K562 (cell line): Measurements from ENCODE around the gene SPDYA. TPM values are rescaled to one million over a fixed set of nuclear protein-coding genes. Genes with fewer than 3 reads are reported as not detected.

Experiments used
- ATAC-seq: fragments of 200-7000 bp; cut with Tn5 transposase; 3 replicates; pipeline ENCODE4 v1.9.1; 2020; ENCODE audit warnings: moderate library complexity
- BruUV-seq: library from RNA; stranded (reverse); fragments of 400-500 nt; replicated peaks from 2 replicates; lab custom pipeline; 2021; lab: Mats Ljungman, UMichigan
- CTCF ChIA-PET: fragments of 300-600 bp; formaldehyde crosslinking; extraction: SDS; loops from one replicate; lab custom pipeline; 2021; ENCODE audit warnings: low intra/inter-chr PET ratio; lab: Yijun Ruan, JAX
- POLR2A ChIA-PET: fragments of 300-600, 350-650 bp; sonication (Branson Sonifier 250); formaldehyde crosslinking; extraction: SDS; loops from one replicate; lab custom pipeline; 2021; ENCODE audit warnings: antibody characterized with exemption, inconsistent platforms; lab: Yijun Ruan, JAX
- DNase-seq, 4 experiments: peaks; one replicate each; pipeline versions ENCODE4 v3.0.0 to v3.0.0-alpha.2; 2011 to 2018; ENCODE audit warnings: low spot score in 3 of 4, mixed read lengths in 3 of 4; ENCODE audit errors: extremely low read depth in 1 of 4
- FAIRE-seq: peaks from 2 replicates; lab custom pipeline; 2011; peaks lifted over from hg19 to GRCh38; lab: Jason Lieb, UNC
- H2AFZ ChIP-seq: 2 replicates; pipeline ENCODE4 v1.6.0; 2011; ENCODE audit warnings: low read depth, low read length, control low read depth, inconsistent platforms
- H3K27ac ChIP-seq: fragments of 200-600 bp; 3 replicates; pipeline ENCODE4 v1.8.0; 2011; ENCODE audit warnings: low read depth, mild to moderate bottlenecking, control low read depth, inconsistent platforms, low read length, moderate library complexity, mixed read lengths; ENCODE audit errors: extremely low read depth
- H3K27me3 ChIP-seq, 2 experiments: fragments of 300-600 bp in 1 of 2; 2 replicates in 1 of 2; 3 replicates in 1 of 2; pipeline versions ENCODE4 v1.6.0 to v1.8.0; 2011; ENCODE audit warnings: inconsistent platforms in 2 of 2, low read length in 2 of 2, mild to moderate bottlenecking in 1 of 2, mixed read lengths in 1 of 2, moderate library complexity in 1 of 2; ENCODE audit not compliant: control insufficient read depth in 2 of 2, insufficient read depth in 2 of 2
- H3K36me3 ChIP-seq: fragments of 300-600 bp; 3 replicates; pipeline ENCODE4 v1.8.0; 2011; ENCODE audit warnings: mild to moderate bottlenecking, low read length, inconsistent platforms; ENCODE audit not compliant: control insufficient read depth, insufficient read depth
- H3K4me1 ChIP-seq, 2 experiments: fragments of 200-600 bp in 1 of 2; replicated peaks in 1 of 2; 2 replicates in 1 of 2; 3 replicates in 1 of 2; pipeline versions ENCODE4 v1.5.1 to v1.8.0; 2011; ENCODE audit warnings: inconsistent platforms in 2 of 2, low read length in 2 of 2, mild to moderate bottlenecking in 1 of 2, mixed read lengths in 1 of 2, moderate library complexity in 1 of 2; ENCODE audit not compliant: control insufficient read depth in 2 of 2, insufficient read depth in 2 of 2
- H3K4me2 ChIP-seq: 2 replicates; pipeline ENCODE4 v1.6.1; 2011; ENCODE audit warnings: low read length, control low read depth, inconsistent platforms, mixed read lengths; ENCODE audit not compliant: insufficient read depth
- H3K4me3 ChIP-seq: fragments of 200-600 bp; sonication (generic), shearing (Covaris generic); 2 replicates; pipeline ENCODE4 v1.5.1; 2016; ENCODE audit warnings: control low read depth, inconsistent platforms
- H3K79me2 ChIP-seq: fragments of 200-600 bp; 3 replicates; pipeline ENCODE4 v1.8.0; 2011; ENCODE audit warnings: low read length, inconsistent platforms; ENCODE audit not compliant: control insufficient read depth, insufficient read depth
- H3K9ac ChIP-seq, 2 experiments: 2 replicates each; pipeline versions ENCODE4 v1.6.0 to v1.6.1; 2011; ENCODE audit warnings: low read depth in 2 of 2, low read length in 2 of 2, control low read depth in 1 of 2, inconsistent platforms in 1 of 2, mild to moderate bottlenecking in 1 of 2, mixed read lengths in 1 of 2; ENCODE audit not compliant: insufficient read depth in 1 of 2
- H3K9me1 ChIP-seq: one replicate; pipeline ENCODE4 v1.6.0; 2011; ENCODE audit warnings: inconsistent platforms, mild to moderate bottlenecking, low read length, moderate library complexity; ENCODE audit not compliant: control insufficient read depth, insufficient read depth
- H3K9me3 ChIP-seq: replicated peaks from 2 replicates; pipeline ENCODE4 v1.5.1; 2011; ENCODE audit warnings: low read depth, low read length, inconsistent platforms; ENCODE audit not compliant: control insufficient read depth, insufficient read depth
- H4K20me1 ChIP-seq: replicated peaks from 2 replicates; pipeline ENCODE4 v1.6.1; 2011; ENCODE audit warnings: low read length, inconsistent platforms, mixed read lengths; ENCODE audit not compliant: control insufficient read depth, insufficient read depth
- C11orf30 ChIP-seq: fragments of 450-650 bp; IDR thresholded peaks from 2 replicates; pipeline ENCODE4 v1.6.1; 2016; ENCODE audit warnings: low read depth, mild to moderate bottlenecking
- MEF2D ChIP-seq: conservative IDR thresholded peaks from 2 replicates; pipeline ENCODE4 v1.6.1; 2016; ENCODE audit warnings: low read depth, missing genetic modification characterization, missing compliant biosample characterization
- RBM17 ChIP-seq: fragments of 200-400 bp; formaldehyde crosslinking; IDR thresholded peaks from 2 replicates; pipeline ENCODE4 v1.6.1; 2017; ENCODE audit warnings: low read depth, mild to moderate bottlenecking, low read length, borderline replicate concordance
- RFX7 ChIP-seq: fragments of 250-450 bp; sonication (Bioruptor Pico); IDR thresholded peaks from 2 replicates; pipeline ENCODE4 v1.5.1; 2021; ENCODE audit warnings: mild to moderate bottlenecking
- TCF3 ChIP-seq: sonication (generic); formaldehyde crosslinking; IDR thresholded peaks from 2 replicates; pipeline ENCODE4 v1.4.0; 2020; ENCODE audit warnings: mild to moderate bottlenecking, missing genetic modification reagents
- ZNF316 ChIP-seq: fragments of 450-650 bp; IDR thresholded peaks from 2 replicates; pipeline ENCODE4 v1.6.1; 2016
- WGBS: fragments of 100-300 bp; shearing (Covaris generic); methylation state at CpG from one replicate; pipeline ENCODE4 v1.1.6; 2016; ENCODE audit warnings: low coverage, mixed read lengths; ENCODE audit not compliant: insufficient coverage; ENCODE audit errors: missing lambda C conversion rate; 5-methylcytosine and 5-hydroxymethylcytosine counted together
- in situ Hi-C: fragments of 300-500 bp; cut with MboI; formaldehyde crosslinking; loops from 4 replicates; pipeline ENCODE4 v1.15.0; 2018; ENCODE audit warnings: inconsistent platforms, mixed read lengths
- intact Hi-C: fragments of 100-400 bp; cut with micrococcal nuclease; formaldehyde crosslinking; loops from 2 replicates; pipeline ENCODE4 v1.14.2; 2022
- polyA plus RNA-seq, 8 experiments: library from polyadenylated mRNA; depleted of rRNA in 4 of 8; stranded (reverse) in 5 of 8; unstranded in 3 of 8; fragments of >200 nt; fragmentation: Nextera tagmentation in 2 of 8; fragmentation: Illumina TruSeq in 1 of 8; extraction: Ambion mirVana in 2 of 8; extraction: Trizol in 1 of 8; gene quantifications; 2 replicates each; pipeline versions ENCODE4 v1.2.1 to v1.2.3, GENCODE V29; 2011 to 2014; ENCODE audit warnings: inconsistent platforms in 1 of 8, missing spikeins in 1 of 8
- total RNA-seq, 7 experiments: library from RNA; depleted of rRNA in 6 of 7; stranded (reverse); fragments of >200 nt in 6 of 7; fragmentation: Illumina TruSeq in 2 of 7; extraction: Trizol in 2 of 7; gene quantifications; 2 replicates each; pipeline versions ENCODE4 v1.2.1 to v1.2.3, GENCODE V29; 2011 to 2021; ENCODE audit warnings: low replicate concordance in 1 of 7
- TF ChIP-seq, protein P1 (sequence below): sonication (generic); formaldehyde crosslinking; IDR thresholded peaks from 2 replicates; pipeline ENCODE4 v1.8.0; 2022; ENCODE audit warnings: missing genetic modification reagents, mild to moderate bottlenecking, borderline replicate concordance
- TF ChIP-seq, protein P2 (sequence below): fragments of 250-450 bp; sonication (Bioruptor Pico); IDR thresholded peaks from 2 replicates; pipeline ENCODE4 v1.8.0; 2021; ENCODE audit warnings: moderate library complexity, mild to moderate bottlenecking, inconsistent platforms
- TF ChIP-seq, protein P3 (sequence below): fragments of 250-450 bp; sonication (Bioruptor Pico); IDR thresholded peaks from 2 replicates; pipeline ENCODE4 v1.5.0; 2021

The SPDYA gene
- total and polyA plus RNA-seq, 9 of the 15 experiments (the other 6 are each of a cell fraction or from before 2014, with no cell fraction given), result 0.05 to 1.6 (median 0.30) TPM; not detected in 1

DNA sequence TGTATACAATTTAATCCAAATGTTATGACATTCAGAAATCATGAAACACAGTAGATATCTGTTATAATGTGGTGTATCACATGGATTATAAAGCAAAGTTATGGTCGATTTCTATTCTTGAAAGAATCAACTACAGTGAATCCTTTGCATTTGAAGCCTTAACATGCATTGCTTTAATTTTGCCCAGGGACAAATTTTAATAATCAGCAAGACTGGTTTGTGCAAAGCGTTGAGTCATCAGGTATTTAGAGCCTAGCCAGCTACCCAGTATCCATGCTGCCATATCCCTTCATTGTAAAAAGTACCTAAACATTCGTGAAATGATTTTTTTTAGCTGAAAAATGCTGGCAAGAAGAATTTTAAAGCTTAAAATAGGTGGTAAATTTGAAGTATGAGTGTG lies 8.9 kb upstream of the SPDYA start:
- BruUV-seq, result no TSS peak
- Histone ChIP-seq H3K27ac (no peak overlapping the region), H3K79me2 (no peaks in the 10 kb centered on the region; the same call in 2 of the 3 replicates), H4K20me1 (no peaks in the 10 kb centered on the region), H3K4me3 (no peak overlapping the region), H3K9me3 (no peaks in the 10 kb centered on the region), H3K36me3 (peaks cover 45% of the 10 kb centered on the region), H3K27me3 (no peaks in the 10 kb centered on the region), H3K9me1 (no peaks in the 10 kb centered on the region), H3K4me1 (no peaks in the 10 kb centered on the region), H2AFZ (no peak overlapping the region), H3K4me2 (no peak overlapping the region), H3K9ac (no peak overlapping the region)
- intact Hi-C loops (no loop called here), in situ Hi-C loops (no loop called here)
- POLR2A ChIA-PET, result interaction anchor here (0.9 to 1.3 kb wide), 2 partner anchors 12 to 13 kb away, joined by 4 to 5 read pairs; no protein-coding TSS in a partner anchor
- TF ChIP-seq, protein P1, sequence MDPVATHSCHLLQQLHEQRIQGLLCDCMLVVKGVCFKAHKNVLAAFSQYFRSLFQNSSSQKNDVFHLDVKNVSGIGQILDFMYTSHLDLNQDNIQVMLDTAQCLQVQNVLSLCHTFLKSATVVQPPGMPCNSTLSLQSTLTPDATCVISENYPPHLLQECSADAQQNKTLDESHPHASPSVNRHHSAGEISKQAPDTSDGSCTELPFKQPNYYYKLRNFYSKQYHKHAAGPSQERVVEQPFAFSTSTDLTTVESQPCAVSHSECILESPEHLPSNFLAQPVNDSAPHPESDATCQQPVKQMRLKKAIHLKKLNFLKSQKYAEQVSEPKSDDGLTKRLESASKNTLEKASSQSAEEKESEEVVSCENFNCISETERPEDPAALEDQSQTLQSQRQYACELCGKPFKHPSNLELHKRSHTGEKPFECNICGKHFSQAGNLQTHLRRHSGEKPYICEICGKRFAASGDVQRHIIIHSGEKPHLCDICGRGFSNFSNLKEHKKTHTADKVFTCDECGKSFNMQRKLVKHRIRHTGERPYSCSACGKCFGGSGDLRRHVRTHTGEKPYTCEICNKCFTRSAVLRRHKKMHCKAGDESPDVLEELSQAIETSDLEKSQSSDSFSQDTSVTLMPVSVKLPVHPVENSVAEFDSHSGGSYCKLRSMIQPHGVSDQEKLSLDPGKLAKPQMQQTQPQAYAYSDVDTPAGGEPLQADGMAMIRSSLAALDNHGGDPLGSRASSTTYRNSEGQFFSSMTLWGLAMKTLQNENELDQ (CRISPR knock-in tag), result no peak
- TF ChIP-seq C11orf30 (0 out of 2 replicates have a peak, but pooled peaks have one; percentile 25), MEF2D (tag) (no peak), ZNF316 (peak; percentile 30; the same call in 1 of the 2 replicates), RFX7 (CRISPR knock-in tag) (no peak), RBM17 (no peak), TCF3 (CRISPR knock-in tag) (no peak)
- TF ChIP-seq, protein P2, sequence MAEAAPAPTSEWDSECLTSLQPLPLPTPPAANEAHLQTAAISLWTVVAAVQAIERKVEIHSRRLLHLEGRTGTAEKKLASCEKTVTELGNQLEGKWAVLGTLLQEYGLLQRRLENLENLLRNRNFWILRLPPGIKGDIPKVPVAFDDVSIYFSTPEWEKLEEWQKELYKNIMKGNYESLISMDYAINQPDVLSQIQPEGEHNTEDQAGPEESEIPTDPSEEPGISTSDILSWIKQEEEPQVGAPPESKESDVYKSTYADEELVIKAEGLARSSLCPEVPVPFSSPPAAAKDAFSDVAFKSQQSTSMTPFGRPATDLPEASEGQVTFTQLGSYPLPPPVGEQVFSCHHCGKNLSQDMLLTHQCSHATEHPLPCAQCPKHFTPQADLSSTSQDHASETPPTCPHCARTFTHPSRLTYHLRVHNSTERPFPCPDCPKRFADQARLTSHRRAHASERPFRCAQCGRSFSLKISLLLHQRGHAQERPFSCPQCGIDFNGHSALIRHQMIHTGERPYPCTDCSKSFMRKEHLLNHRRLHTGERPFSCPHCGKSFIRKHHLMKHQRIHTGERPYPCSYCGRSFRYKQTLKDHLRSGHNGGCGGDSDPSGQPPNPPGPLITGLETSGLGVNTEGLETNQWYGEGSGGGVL (CRISPR knock-in tag), result no peak
- TF ChIP-seq, protein P3, sequence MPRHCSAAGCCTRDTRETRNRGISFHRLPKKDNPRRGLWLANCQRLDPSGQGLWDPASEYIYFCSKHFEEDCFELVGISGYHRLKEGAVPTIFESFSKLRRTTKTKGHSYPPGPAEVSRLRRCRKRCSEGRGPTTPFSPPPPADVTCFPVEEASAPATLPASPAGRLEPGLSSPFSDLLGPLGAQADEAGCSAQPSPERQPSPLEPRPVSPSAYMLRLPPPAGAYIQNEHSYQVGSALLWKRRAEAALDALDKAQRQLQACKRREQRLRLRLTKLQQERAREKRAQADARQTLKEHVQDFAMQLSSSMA (CRISPR knock-in tag), result no peak
- CTCF ChIA-PET, result no interaction called here
- 70% methylated on average over 3 of the region's 3 CpGs for WGBS
- FAIRE-seq (no peak), ATAC-seq (no peak), DNase-seq (no peak)
